H9 (cell line): ENCODE results near the gene PACC1. TPM values are rescaled to one million over a fixed set of nuclear protein-coding genes. Genes with fewer than 3 reads are reported as not detected.
A peak's percentile ranks its signal among the peaks of the same experiment; 100 is the strongest.

Source experiments
- DNase-seq: peaks from one replicate; pipeline ENCODE4 v3.0.0-alpha.2; 2017
- H2AFZ ChIP-seq: one replicate; pipeline ENCODE4 v1.6.1; 2013; ENCODE audit warnings: mild to moderate bottlenecking, low read length, control low read depth, moderate library complexity
- H2AK5ac ChIP-seq: 2 replicates; pipeline ENCODE4 v1.6.1; 2013; ENCODE audit warnings: low read length, control low read depth, mixed read lengths; ENCODE audit not compliant: insufficient read length
- H2BK120ac ChIP-seq: one replicate; pipeline ENCODE4 v1.6.1; 2013; ENCODE audit warnings: low read depth, mild to moderate bottlenecking, low read length, control low read depth, inconsistent platforms; ENCODE audit not compliant: poor library complexity, severe bottlenecking
- H2BK12ac ChIP-seq: 2 replicates; pipeline ENCODE4 v1.6.1; 2013; ENCODE audit warnings: low read length, control low read depth, mixed read lengths, low read depth; ENCODE audit not compliant: insufficient read length
- H2BK15ac ChIP-seq: 2 replicates; pipeline ENCODE4 v1.6.1; 2013; ENCODE audit warnings: low read depth, low read length, control low read depth
- H2BK20ac ChIP-seq: one replicate; pipeline ENCODE4 v1.6.1; 2013; ENCODE audit warnings: low read depth, mild to moderate bottlenecking, low read length, control low read depth, inconsistent platforms; ENCODE audit not compliant: poor library complexity, severe bottlenecking
- H2BK5ac ChIP-seq: 2 replicates; pipeline ENCODE4 v1.6.1; 2013; ENCODE audit warnings: low read length, control low read depth, mixed read lengths; ENCODE audit not compliant: insufficient read length
- H3K14ac ChIP-seq: 2 replicates; pipeline ENCODE4 v1.6.1; 2013; ENCODE audit warnings: low read length, control low read depth; ENCODE audit not compliant: insufficient read depth
- H3K18ac ChIP-seq: 2 replicates; pipeline ENCODE4 v1.6.1; 2013; ENCODE audit warnings: low read depth, mild to moderate bottlenecking, mixed read lengths, low read length, control low read depth; ENCODE audit not compliant: insufficient read length
- H3K23ac ChIP-seq: 2 replicates; pipeline ENCODE4 v1.6.1; 2013; ENCODE audit warnings: low read length, control low read depth, mixed read lengths, low read depth; ENCODE audit not compliant: insufficient read length
- H3K23me2 ChIP-seq: 2 replicates; pipeline ENCODE4 v1.6.1; 2013; ENCODE audit warnings: low read depth, mild to moderate bottlenecking, mixed read lengths, low read length, control low read depth; ENCODE audit not compliant: insufficient read length, poor library complexity, severe bottlenecking
- H3K27ac ChIP-seq: 2 replicates; pipeline ENCODE4 v1.5.1; 2013; ENCODE audit warnings: low read length, control low read depth, mixed read lengths, low read depth; ENCODE audit not compliant: insufficient read length
- H3K27me3 ChIP-seq: 2 replicates; pipeline ENCODE4 v1.6.1; 2013; ENCODE audit warnings: low read length, control low read depth, inconsistent platforms; ENCODE audit not compliant: insufficient read depth
- H3K4ac ChIP-seq: 2 replicates; pipeline ENCODE4 v1.6.1; 2013; ENCODE audit warnings: low read depth, mild to moderate bottlenecking, control low read depth, inconsistent platforms, low read length, moderate library complexity
- H3K4me1 ChIP-seq: 2 replicates; pipeline ENCODE4 v1.6.1; 2013; ENCODE audit warnings: low read length, control low read depth, inconsistent platforms; ENCODE audit not compliant: insufficient read depth
- H3K4me2 ChIP-seq: 2 replicates; pipeline ENCODE4 v1.6.1; 2013; ENCODE audit warnings: low read length, control low read depth, mixed read lengths; ENCODE audit not compliant: insufficient read length, insufficient read depth
- H3K56ac ChIP-seq: 2 replicates; pipeline ENCODE4 v1.6.1; 2013; ENCODE audit warnings: low read depth, mild to moderate bottlenecking, mixed read lengths, low read length, control low read depth; ENCODE audit not compliant: insufficient read length
- H3K79me1 ChIP-seq: 2 replicates; pipeline ENCODE4 v1.6.1; 2013; ENCODE audit warnings: low read depth, mild to moderate bottlenecking, moderate library complexity, low read length, control low read depth, inconsistent platforms; ENCODE audit not compliant: insufficient read depth, poor library complexity, severe bottlenecking
- H3K79me2 ChIP-seq: 2 replicates; pipeline ENCODE4 v1.6.1; 2013; ENCODE audit warnings: low read length, control low read depth, inconsistent platforms; ENCODE audit not compliant: insufficient read depth
- H3K9ac ChIP-seq: 2 replicates; pipeline ENCODE4 v1.6.1; 2013; ENCODE audit warnings: low read length, control low read depth, mixed read lengths; ENCODE audit not compliant: insufficient read length; ENCODE audit errors: extremely low read depth
- H3K9me3 ChIP-seq: one replicate; pipeline ENCODE4 v1.6.1; 2013; ENCODE audit warnings: low read depth, low read length, inconsistent platforms; ENCODE audit not compliant: control insufficient read depth
- H3T11ph ChIP-seq: one replicate; pipeline ENCODE4 v1.6.1; 2013; ENCODE audit warnings: mild to moderate bottlenecking, low read length, control low read depth, inconsistent platforms
- H4K20me1 ChIP-seq: one replicate; pipeline ENCODE4 v1.6.1; 2013; ENCODE audit not compliant: control insufficient read depth, insufficient read length, insufficient read depth
- H4K5ac ChIP-seq: 2 replicates; pipeline ENCODE4 v1.6.1; 2013; ENCODE audit warnings: low read depth, mild to moderate bottlenecking, mixed read lengths, low read length, control low read depth; ENCODE audit not compliant: insufficient read length
- H4K8ac ChIP-seq: replicated peaks from 2 replicates; pipeline ENCODE4 v1.6.1; 2013; ENCODE audit warnings: low read length, control low read depth, mixed read lengths, low read depth; ENCODE audit not compliant: insufficient read length
- H4K91ac ChIP-seq: 2 replicates; pipeline ENCODE4 v1.6.1; 2013; ENCODE audit warnings: low read depth, mild to moderate bottlenecking, moderate library complexity, mixed read lengths, low read length, control low read depth; ENCODE audit not compliant: insufficient read length
- H3K27ac Mint-ChIP-seq, 3 experiments: 2 replicates in 2 of 3; 3 replicates in 1 of 3; pipeline ENCODE4 v1.8.0; 2020 to 2021; ENCODE audit warnings: mixed read lengths in 3 of 3, mild to moderate bottlenecking in 1 of 3, moderate library complexity in 1 of 3
- H3K27me3 Mint-ChIP-seq: 2 replicates; pipeline ENCODE4 v1.8.0; 2021; ENCODE audit warnings: low read depth, mild to moderate bottlenecking, moderate library complexity, mixed read lengths
- H3K36me3 Mint-ChIP-seq, 3 experiments: 2 replicates in 2 of 3; 3 replicates in 1 of 3; pipeline ENCODE4 v1.8.0; 2020 to 2021; ENCODE audit warnings: low read depth in 3 of 3, mixed read lengths in 3 of 3; ENCODE audit not compliant: insufficient read depth in 1 of 3
- H3K4me1 Mint-ChIP-seq, 2 experiments: 2 replicates each; pipeline ENCODE4 v1.8.0; 2020; ENCODE audit warnings: mixed read lengths in 2 of 2
- H3K4me3 Mint-ChIP-seq, 2 experiments: 2 replicates in 1 of 2; 3 replicates in 1 of 2; pipeline ENCODE4 v1.8.0; 2020 to 2021; ENCODE audit warnings: mild to moderate bottlenecking in 2 of 2, mixed read lengths in 2 of 2, moderate library complexity in 1 of 2
- H3K9me3 Mint-ChIP-seq, 2 experiments: 2 replicates in 1 of 2; 3 replicates in 1 of 2; pipeline ENCODE4 v1.8.0; 2020; ENCODE audit warnings: mild to moderate bottlenecking in 2 of 2, mixed read lengths in 2 of 2, moderate library complexity in 1 of 2
- CTCF ChIP-seq: fragments of 200-600 bp; sonication (generic); conservative IDR thresholded peaks from 3 replicates; pipeline ENCODE4 v1.8.0; 2021; ENCODE audit warnings: antibody characterized with exemption, mild to moderate bottlenecking
- WGBS: extraction: QIAGEN DNeasy Blood & Tissue Kit; methylation state at CpG from one replicate; pipeline ENCODE4 v1.1.7; 2013; ENCODE audit warnings: missing lambda C conversion rate, low lambda C conversion rate, mixed read lengths; ENCODE audit not compliant: insufficient read length; ENCODE audit errors: extremely low coverage; 5-methylcytosine and 5-hydroxymethylcytosine counted together
- total RNA-seq: library from RNA; stranded (reverse); gene quantifications from 2 replicates; pipeline ENCODE4 v1.2.1, GENCODE V29; 2021

The PACC1 gene
- total RNA-seq, 1 experiment from 2014 or later, result 10.9 TPM

GRCh38 chr1:212433577-212434462, 19.1 kb upstream of the PACC1 start:
- Histone ChIP-seq H3K79me1 (no peaks in the 10 kb centered on the region), H3K23ac (no peak overlapping the region), H2BK5ac (no peak overlapping the region), H4K91ac (no peak overlapping the region), H2AFZ (no peak overlapping the region), H2AK5ac (no peak overlapping the region), H3K9ac (no peak overlapping the region), H3K4me2 (peak overlapping the region; percentile 67), H3K79me2 (no peaks in the 10 kb centered on the region), H3T11ph (no peak overlapping the region), H4K8ac (no peak overlapping the region), H3K4ac (no peak overlapping the region), H2BK12ac (no peak overlapping the region), H3K56ac (no peak overlapping the region), H2BK120ac (no peak overlapping the region), H3K14ac (no peak overlapping the region), H4K5ac (no peak overlapping the region), H3K18ac (no peak overlapping the region), H3K9me3 (no peaks in the 10 kb centered on the region), H3K23me2 (peaks cover 4% of the 10 kb centered on the region), H3K27me3 (no peaks in the 10 kb centered on the region), H2BK15ac (no peak overlapping the region), H4K20me1 (no peaks in the 10 kb centered on the region), H2BK20ac (no peak overlapping the region), H3K27ac (no peak overlapping the region), H3K4me1 (no peaks in the 10 kb centered on the region)
- H3K9me3 Mint-ChIP-seq, result no peaks in the 10 kb centered on the region
- no peak for TF ChIP-seq CTCF
- H3K4me1 Mint-ChIP-seq, result peaks cover 14 to 23% of the 10 kb centered on the region in 2 experiments
- H3K36me3 Mint-ChIP-seq, result no peaks in the 10 kb centered on the region
- H3K4me3 Mint-ChIP-seq, result peak overlapping the region; percentile 78 to 87
- WGBS, result no CpG with 5 or more reads among the region's 17 CpGs
- H3K27me3 Mint-ChIP-seq, result peaks cover 34% of the 10 kb centered on the region
- no peak for DNase-seq
- no peak overlapping the region for H3K27ac Mint-ChIP-seq
